IPS-15b (cell line): ENCODE measurements around the gene MAN2B2.
"Not testable (repeated sequence)": the region's sequence is repeated elsewhere in the genome, so short reads cannot be mapped to it uniquely, and the experiment has no call there.

ENCODE experiments used
- H3K27me3 ChIP-seq: one replicate; pipeline ENCODE4 v1.6.1; 2013; ENCODE audit warnings: low read length; ENCODE audit not compliant: control insufficient read depth, insufficient read depth
- H3K36me3 ChIP-seq: one replicate; pipeline ENCODE4 v1.6.1; 2013; ENCODE audit warnings: low read length; ENCODE audit not compliant: control insufficient read depth, insufficient read depth
- H3K4me1 ChIP-seq: one replicate; pipeline ENCODE4 v1.6.1; 2013; ENCODE audit warnings: mild to moderate bottlenecking, low read length; ENCODE audit not compliant: control insufficient read depth, insufficient read depth
- H3K4me3 ChIP-seq: one replicate; pipeline ENCODE4 v1.5.1; 2013; ENCODE audit warnings: low read depth, low read length
- H3K9ac ChIP-seq: one replicate; pipeline ENCODE4 v1.6.1; 2013; ENCODE audit warnings: low read depth, mild to moderate bottlenecking, low read length
- H3K9me3 ChIP-seq: one replicate; pipeline ENCODE4 v1.6.1; 2013; ENCODE audit warnings: mild to moderate bottlenecking, low read length; ENCODE audit not compliant: control insufficient read depth, insufficient read depth

Gene MAN2B2

GRCh38 chr4:6644792-6645530 lies 70.0 kb downstream of the MAN2B2 start:
- no peaks in the 10 kb centered on the region for H3K27me3 ChIP-seq
- H3K4me1 ChIP-seq, result no peaks in the 10 kb centered on the region
- H3K4me3 ChIP-seq, result no peak overlapping the region
- H3K9ac ChIP-seq, result no peak overlapping the region
- no peaks in the 10 kb centered on the region for H3K9me3 ChIP-seq
- H3K36me3 ChIP-seq, result peaks cover 4% of the 10 kb centered on the region

DNA sequence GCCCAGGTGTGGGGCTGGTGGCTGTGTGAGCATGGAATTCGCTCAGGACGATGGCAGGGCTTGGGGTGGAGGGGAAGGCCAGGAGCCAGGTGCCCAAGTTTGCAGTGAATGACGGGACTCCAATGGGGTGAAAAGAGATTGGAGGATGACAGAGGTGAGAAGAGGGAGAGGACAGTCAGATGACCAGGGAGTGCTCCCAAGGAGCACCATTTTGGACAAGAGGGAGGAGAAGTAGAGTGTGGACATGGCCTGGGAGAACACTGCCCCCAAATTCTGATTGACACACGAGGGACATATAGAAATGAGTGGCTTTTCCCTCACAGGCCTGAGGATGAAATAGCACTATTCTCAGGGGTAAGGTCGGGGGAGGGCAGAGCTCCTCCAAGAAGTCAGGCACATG lies 72.2 kb downstream of the MAN2B2 start:
- H3K4me1 ChIP-seq, result no peaks in the 10 kb centered on the region
- no peak overlapping the region for H3K9ac ChIP-seq
- no peak overlapping the region for H3K4me3 ChIP-seq
- H3K27me3 ChIP-seq, result no peaks in the 10 kb centered on the region
- H3K36me3 ChIP-seq, result peaks cover 4% of the 10 kb centered on the region
- H3K9me3 ChIP-seq, result no peaks in the 10 kb centered on the region

- no peak overlapping the region for H3K4me3 ChIP-seq
- no peaks in the 10 kb centered on the region for H3K9me3 ChIP-seq
- H3K4me1 ChIP-seq, result no peaks in the 10 kb centered on the region
- no peaks in the 10 kb centered on the region for H3K27me3 ChIP-seq
- no peak overlapping the region for H3K9ac ChIP-seq
- H3K36me3 ChIP-seq, result peaks cover 3% of the 10 kb centered on the region
Measured at GRCh38 chr4:6647582-6648230, 72.7 kb downstream of the MAN2B2 start.

DNA sequence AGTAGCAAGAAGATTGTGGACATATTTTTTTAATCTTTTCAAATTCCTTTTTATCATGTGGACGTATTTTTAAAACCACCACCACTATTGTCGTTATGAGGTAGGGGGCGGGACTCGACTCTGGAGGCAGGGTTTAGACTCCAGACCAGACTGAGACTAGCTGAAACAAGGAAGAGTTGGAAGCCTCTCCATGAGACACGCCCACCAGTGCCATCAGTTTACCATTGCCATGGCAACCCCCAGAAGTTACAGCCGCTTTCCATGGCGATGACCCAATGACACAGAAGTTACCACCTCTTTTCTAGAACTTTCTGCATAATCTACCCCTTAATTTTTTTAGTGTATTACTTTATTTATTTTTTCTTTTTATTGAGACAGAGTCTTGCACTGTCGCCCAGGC lies 74.2 kb downstream of the MAN2B2 start:
- Histone ChIP-seq H3K36me3 (no peaks in the 10 kb centered on the region), H3K4me1 (no peaks in the 10 kb centered on the region), H3K4me3 (no peak overlapping the region), H3K27me3 (no peaks in the 10 kb centered on the region), H3K9ac (no peak overlapping the region), H3K9me3 (no peaks in the 10 kb centered on the region)

DNA sequence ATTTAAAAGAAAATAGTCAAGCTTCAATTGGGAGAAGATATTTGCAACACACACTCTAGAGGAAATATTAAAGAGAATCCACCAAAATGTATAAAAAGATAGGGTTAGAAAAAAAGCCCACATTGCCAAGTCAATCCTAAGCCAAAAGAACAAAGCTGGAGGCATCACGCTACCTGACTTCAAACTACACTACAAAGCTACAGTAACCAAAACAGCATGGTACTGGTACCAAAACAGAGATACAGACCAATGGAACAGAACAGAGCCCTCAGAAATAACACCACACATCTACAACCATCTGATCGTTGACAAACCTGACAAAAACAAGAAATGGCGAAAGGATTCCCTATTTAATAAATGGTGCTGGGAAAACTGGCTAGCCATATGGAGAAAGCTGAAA lies 79.2 kb downstream of the MAN2B2 start:
- not testable (repeated sequence) for H3K9ac ChIP-seq, H3K27me3 ChIP-seq, H3K9me3 ChIP-seq, H3K4me3 ChIP-seq, H3K36me3 ChIP-seq, H3K4me1 ChIP-seq

DNA sequence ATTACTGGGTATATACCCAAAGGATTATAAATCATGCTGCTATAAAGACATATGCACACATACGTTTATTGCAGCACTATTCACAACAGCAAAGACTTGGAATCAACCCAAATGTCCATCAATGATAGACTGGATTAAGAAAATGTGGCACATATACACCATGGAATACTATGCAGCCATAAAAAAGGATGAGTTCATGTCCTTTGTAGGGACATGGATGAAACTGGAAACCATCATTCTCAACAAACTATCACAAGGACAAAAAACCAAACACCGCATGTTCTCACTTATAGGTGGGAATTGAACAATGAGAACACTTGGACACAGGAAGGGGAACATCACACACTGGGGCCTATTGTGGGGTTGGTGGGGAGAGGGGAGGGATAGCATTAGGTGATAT lies 80.3 kb downstream of the MAN2B2 start:
- not testable (repeated sequence) for H3K9me3 ChIP-seq, H3K4me1 ChIP-seq, H3K4me3 ChIP-seq, H3K36me3 ChIP-seq, H3K9ac ChIP-seq
- H3K27me3 ChIP-seq, result peaks cover 12% of the 10 kb centered on the region

DNA sequence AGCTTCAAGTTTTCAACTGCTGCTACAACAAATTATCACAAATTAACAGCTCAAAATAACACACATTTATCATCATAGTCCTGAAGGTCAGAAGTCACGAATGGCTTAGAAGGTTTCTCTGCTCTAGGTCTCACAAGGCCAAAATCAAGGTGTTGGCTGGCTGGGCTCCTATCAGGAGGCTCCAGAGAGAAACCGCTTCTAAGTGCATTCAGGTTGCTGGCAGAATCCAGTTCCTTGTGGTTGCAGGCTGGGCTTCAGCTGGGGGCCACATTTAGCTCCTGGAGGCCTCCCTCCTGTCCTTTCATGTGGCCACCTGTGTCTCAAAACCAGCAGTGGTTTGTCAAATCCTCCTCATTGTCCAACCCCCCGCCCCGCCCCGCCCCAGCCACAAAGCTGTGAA lies 80.9 kb downstream of the MAN2B2 start:
- no peak overlapping the region for H3K9ac ChIP-seq
- H3K27me3 ChIP-seq, result peaks cover 18% of the 10 kb centered on the region
- H3K4me3 ChIP-seq, result no peak overlapping the region
- H3K4me1 ChIP-seq, result no peaks in the 10 kb centered on the region
- no peaks in the 10 kb centered on the region for H3K9me3 ChIP-seq
- no peaks in the 10 kb centered on the region for H3K36me3 ChIP-seq

DNA sequence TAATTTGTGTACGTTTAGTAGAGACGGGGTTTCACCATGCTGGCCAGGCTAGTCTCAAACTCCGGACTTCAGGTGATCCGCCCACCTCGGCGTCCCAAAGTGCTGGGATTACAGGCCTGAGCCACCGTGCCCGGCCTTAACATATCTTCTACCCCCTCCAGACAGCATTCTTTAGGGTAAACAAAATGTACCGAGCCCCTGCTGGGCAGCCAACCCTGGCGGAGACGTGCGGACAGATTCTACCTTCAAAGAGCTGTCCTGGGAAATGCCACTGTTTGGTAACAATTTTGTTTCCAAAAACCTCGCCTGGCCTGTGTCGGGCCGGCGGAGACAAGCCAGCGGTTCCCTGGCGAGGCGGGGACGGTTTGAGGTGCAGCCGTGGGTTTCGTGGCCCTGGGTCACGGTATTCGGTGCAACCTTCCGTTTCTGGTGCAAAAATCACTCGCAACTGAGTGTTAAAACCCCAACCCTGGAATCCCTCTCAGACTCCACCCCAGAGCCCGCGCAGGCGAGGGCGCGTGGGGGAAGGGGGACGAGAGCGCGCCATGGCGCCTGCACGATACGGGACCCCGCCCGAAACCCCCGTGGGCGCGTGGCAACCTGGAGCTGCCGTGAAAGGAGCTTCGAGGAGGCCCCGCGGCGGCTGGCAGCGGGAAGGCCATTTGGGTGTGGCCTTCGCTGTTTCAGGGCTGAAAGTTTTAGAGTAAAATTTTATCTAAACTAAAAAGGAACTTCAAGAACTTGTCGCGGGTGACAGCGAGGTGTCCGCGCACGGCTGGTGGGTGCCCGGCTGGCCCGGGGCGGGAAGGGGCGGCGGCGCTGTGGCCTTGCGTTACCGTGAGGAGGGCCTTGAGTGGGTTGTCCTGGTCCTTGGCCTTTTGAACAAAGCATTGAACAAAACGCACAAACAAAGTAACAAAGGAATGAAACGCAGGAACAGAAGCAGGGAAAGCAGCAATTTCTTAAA lies 82.5 kb downstream of the MAN2B2 start:
- Histone ChIP-seq H3K27me3 (peaks cover 33% of the 10 kb centered on the region), H3K9me3 (no peaks in the 10 kb centered on the region), H3K4me1 (no peaks in the 10 kb centered on the region), H3K4me3 (no peak overlapping the region), H3K36me3 (no peaks in the 10 kb centered on the region), H3K9ac (no peak overlapping the region)

DNA sequence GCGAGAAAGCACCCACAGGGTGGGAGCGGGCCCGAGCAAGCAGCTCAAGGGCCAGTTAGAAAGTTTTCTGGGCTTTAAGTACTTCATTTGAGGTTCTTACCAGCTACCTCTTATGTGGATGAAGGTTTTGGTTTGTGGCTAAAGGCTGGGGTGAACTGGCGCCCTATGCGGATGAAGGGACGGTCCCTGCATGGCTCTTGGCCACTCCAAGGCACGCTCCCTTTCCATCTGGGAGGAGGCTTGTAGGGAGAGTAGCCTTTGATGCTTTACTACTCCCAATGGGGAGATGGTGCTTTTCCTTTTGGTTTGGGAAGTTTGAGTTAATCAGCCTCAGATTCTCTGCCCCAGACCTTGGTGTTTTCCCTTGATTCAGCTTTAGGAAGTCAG lies 83.2 kb downstream of the MAN2B2 start:
- H3K27me3 ChIP-seq, result peaks cover 39% of the 10 kb centered on the region
- H3K9me3 ChIP-seq, result no peaks in the 10 kb centered on the region
- peak overlapping the region; percentile 22 for H3K4me3 ChIP-seq
- H3K4me1 ChIP-seq, result no peaks in the 10 kb centered on the region
- no peak overlapping the region for H3K9ac ChIP-seq
- H3K36me3 ChIP-seq, result no peaks in the 10 kb centered on the region

GRCh38 chr4:6658597-6659075 lies 83.6 kb downstream of the MAN2B2 start:
- peak overlapping the region; percentile 22 for H3K4me3 ChIP-seq
- H3K9ac ChIP-seq, result no peak overlapping the region
- no peaks in the 10 kb centered on the region for H3K36me3 ChIP-seq
- H3K4me1 ChIP-seq, result no peaks in the 10 kb centered on the region
- peaks cover 44% of the 10 kb centered on the region for H3K27me3 ChIP-seq
- no peaks in the 10 kb centered on the region for H3K9me3 ChIP-seq

DNA sequence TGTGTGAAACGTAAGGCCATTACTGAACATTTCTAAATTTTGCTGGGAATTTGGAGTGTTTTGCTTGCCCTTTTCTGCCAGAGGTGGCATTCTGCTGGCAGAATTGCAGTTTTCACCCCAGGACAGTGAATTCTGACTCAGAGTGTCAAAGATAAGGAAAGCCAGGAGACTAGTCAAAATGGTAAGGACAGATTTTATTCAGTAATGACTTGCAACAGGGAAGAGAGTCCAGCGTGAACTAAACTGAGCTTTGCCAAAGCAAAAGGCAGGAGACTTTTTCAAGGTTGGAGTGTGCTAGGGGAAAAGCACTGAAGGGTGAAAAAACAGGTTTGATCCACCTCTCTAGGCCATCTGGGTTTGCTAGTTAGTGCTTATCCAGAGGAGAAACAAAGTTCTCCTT lies 84.9 kb downstream of the MAN2B2 start:
- peaks cover 45% of the 10 kb centered on the region for H3K27me3 ChIP-seq
- H3K4me3 ChIP-seq, result no peak overlapping the region
- no peak overlapping the region for H3K9ac ChIP-seq
- H3K4me1 ChIP-seq, result no peaks in the 10 kb centered on the region
- no peaks in the 10 kb centered on the region for H3K36me3 ChIP-seq
- H3K9me3 ChIP-seq, result no peaks in the 10 kb centered on the region
